SK-N-SH treated with all-trans-retinoic acid at 6 μM for 48 hours (cell line): ENCODE results near the gene IQCN.

Experiments used
- ATAC-seq: fragments of 200-7000 bp; cut with Tn5 transposase; 3 replicates; pipeline ENCODE4 v1.9.1; 2020; ENCODE audit warnings: mild to moderate bottlenecking, moderate library complexity
- ARNTL ChIP-seq: fragments of 450-650 bp; formaldehyde crosslinking; IDR thresholded peaks from 2 replicates; pipeline ENCODE4 v1.5.0; 2020; ENCODE audit warnings: low read depth, mild to moderate bottlenecking, moderate library complexity, borderline replicate concordance
- CREB5 ChIP-seq: fragments of 250-450 bp; sonication (Bioruptor Pico); IDR thresholded peaks from 2 replicates; pipeline ENCODE4 v1.5.1; 2020; ENCODE audit warnings: low read depth, mild to moderate bottlenecking, moderate library complexity
- CSDC2 ChIP-seq: fragments of 250-450 bp; sonication (Bioruptor Pico); IDR thresholded peaks from 2 replicates; pipeline ENCODE4 v1.5.0; 2020; ENCODE audit warnings: mild to moderate bottlenecking, moderate library complexity
- ESRRG ChIP-seq: fragments of 250-450 bp; sonication (Bioruptor Pico); IDR thresholded peaks from 2 replicates; pipeline ENCODE4 v1.6.1; 2021; ENCODE audit warnings: mild to moderate bottlenecking
- GLIS3 ChIP-seq: fragments of 250-450 bp; sonication (Bioruptor Pico); IDR thresholded peaks from 2 replicates; pipeline ENCODE4 v1.5.0; 2020; ENCODE audit warnings: mild to moderate bottlenecking, moderate library complexity
- ISL1 ChIP-seq: fragments of 250-450 bp; sonication (Bioruptor Pico); IDR thresholded peaks from 2 replicates; pipeline ENCODE4 v2.1.2; 2022; ENCODE audit warnings: mild to moderate bottlenecking, moderate library complexity
- OSR1 ChIP-seq: fragments of 250-450 bp; sonication (Bioruptor Pico); IDR thresholded peaks from 2 replicates; pipeline ENCODE4 v1.8.0; 2022; ENCODE audit warnings: moderate library complexity, mild to moderate bottlenecking, inconsistent platforms
- PPARA ChIP-seq: fragments of 250-450 bp; sonication (Bioruptor Pico); IDR thresholded peaks from 2 replicates; pipeline ENCODE4 v1.5.0; 2020; ENCODE audit warnings: mild to moderate bottlenecking, borderline replicate concordance
- RARB ChIP-seq: fragments of 250-450 bp; sonication (Bioruptor Pico); IDR thresholded peaks from 2 replicates; pipeline ENCODE4 v1.8.0; 2021; ENCODE audit warnings: mild to moderate bottlenecking, moderate library complexity
- SNAI2 ChIP-seq: fragments of 250-450 bp; sonication (Bioruptor Pico); IDR thresholded peaks from 2 replicates; pipeline ENCODE4 v1.5.0; 2020; ENCODE audit warnings: mild to moderate bottlenecking, moderate library complexity
- TCF4 ChIP-seq: fragments of 250-450 bp; sonication (Bioruptor Pico); IDR thresholded peaks from 2 replicates; pipeline ENCODE4 v1.8.0; 2021; ENCODE audit warnings: mild to moderate bottlenecking, moderate library complexity, borderline replicate concordance
- TSHZ2 ChIP-seq: fragments of 250-450 bp; sonication (Bioruptor Pico); IDR thresholded peaks from 2 replicates; pipeline ENCODE4 v1.5.0; 2020; ENCODE audit warnings: mild to moderate bottlenecking, moderate library complexity
- ZFP3 ChIP-seq: fragments of 250-450 bp; sonication (Bioruptor Pico); IDR thresholded peaks from 2 replicates; pipeline ENCODE4 v1.5.0; 2020; ENCODE audit warnings: mild to moderate bottlenecking, moderate library complexity
- ZFP30 ChIP-seq: fragments of 450-650 bp; formaldehyde crosslinking; IDR thresholded peaks from 2 replicates; pipeline ENCODE4 v1.5.0; 2022; ENCODE audit warnings: mild to moderate bottlenecking, moderate library complexity
- ZNF565 ChIP-seq: fragments of 450-650 bp; formaldehyde crosslinking; conservative IDR thresholded peaks from 2 replicates; pipeline ENCODE4 v1.5.0; 2020; ENCODE audit warnings: low read depth, mild to moderate bottlenecking, moderate library complexity
- ZNF70 ChIP-seq: fragments of 450-650 bp; formaldehyde crosslinking; IDR thresholded peaks from 2 replicates; pipeline ENCODE4 v1.5.0; 2020; ENCODE audit warnings: mild to moderate bottlenecking, moderate library complexity
- ZNF8 ChIP-seq: fragments of 450-650 bp; formaldehyde crosslinking; IDR thresholded peaks from 2 replicates; pipeline ENCODE4 v1.5.0; 2020; ENCODE audit warnings: mild to moderate bottlenecking, moderate library complexity
- TF ChIP-seq, protein P1 (sequence below): fragments of 250-450 bp; sonication (Bioruptor Pico); IDR thresholded peaks from 2 replicates; pipeline ENCODE4 v1.5.1; 2021; ENCODE audit warnings: mild to moderate bottlenecking, moderate library complexity
- TF ChIP-seq, protein P2 (sequence below): fragments of 250-450 bp; sonication (Bioruptor Pico); IDR thresholded peaks from 2 replicates; pipeline ENCODE4 v1.8.0; 2020; ENCODE audit warnings: mild to moderate bottlenecking, moderate library complexity, borderline replicate concordance

Gene IQCN

DNA sequence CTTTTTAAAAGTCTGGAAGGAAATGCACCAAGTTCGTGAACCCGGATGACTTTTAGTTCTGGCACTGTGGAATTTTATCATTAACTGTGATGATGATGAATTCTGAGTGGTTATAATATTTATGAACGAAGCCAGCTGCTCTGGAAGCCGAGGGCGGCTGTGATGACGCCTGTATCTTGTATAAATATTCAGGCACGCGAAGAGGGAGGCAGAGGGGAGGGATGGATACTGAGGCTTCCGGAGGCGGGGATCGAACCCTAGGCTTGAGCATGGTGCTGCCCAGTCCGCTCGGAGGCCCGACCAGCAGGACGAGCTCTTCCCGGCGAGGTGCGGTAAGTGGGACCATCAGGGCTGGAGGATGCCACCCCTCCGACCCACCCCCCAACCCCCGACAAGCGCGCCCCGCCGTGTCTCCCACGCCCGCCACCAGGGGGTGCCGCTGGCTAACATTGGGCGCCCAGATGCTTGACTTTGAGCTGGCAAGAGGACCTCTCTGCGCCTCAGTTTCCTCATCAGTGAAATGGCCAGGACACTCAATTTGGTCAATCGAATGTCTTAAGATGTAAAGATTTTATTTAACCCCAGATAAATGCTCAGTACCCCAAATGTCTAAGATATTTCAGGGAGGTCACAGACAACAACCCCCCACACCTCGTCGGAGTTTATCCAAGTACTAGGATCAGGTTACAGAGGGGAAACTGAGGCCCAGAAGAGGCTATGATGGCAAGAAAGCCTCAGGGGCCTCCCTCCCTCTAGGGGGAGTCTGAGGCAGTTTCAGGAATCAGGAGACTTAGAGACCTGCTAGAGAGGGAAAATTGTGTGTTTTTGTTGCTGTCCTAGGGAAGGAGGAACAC lies 65.9 kb downstream of the IQCN start:
- ATAC-seq: no peak
- TF ChIP-seq, protein P1, sequence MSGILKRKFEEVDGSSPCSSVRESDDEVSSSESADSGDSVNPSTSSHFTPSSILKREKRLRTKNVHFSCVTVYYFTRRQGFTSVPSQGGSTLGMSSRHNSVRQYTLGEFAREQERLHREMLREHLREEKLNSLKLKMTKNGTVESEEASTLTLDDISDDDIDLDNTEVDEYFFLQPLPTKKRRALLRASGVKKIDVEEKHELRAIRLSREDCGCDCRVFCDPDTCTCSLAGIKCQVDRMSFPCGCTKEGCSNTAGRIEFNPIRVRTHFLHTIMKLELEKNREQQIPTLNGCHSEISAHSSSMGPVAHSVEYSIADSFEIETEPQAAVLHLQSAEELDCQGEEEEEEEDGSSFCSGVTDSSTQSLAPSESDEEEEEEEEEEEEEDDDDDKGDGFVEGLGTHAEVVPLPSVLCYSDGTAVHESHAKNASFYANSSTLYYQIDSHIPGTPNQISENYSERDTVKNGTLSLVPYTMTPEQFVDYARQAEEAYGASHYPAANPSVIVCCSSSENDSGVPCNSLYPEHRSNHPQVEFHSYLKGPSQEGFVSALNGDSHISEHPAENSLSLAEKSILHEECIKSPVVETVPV (CRISPR knock-in tag): no peak
- TF ChIP-seq TCF4 (no peak), OSR1 (no peak), ZNF70 (no peak), PPARA (CRISPR knock-in tag) (no peak), ARNTL (CRISPR knock-in tag) (no peak), SNAI2 (no peak), ESRRG (CRISPR knock-in tag) (no peak), CREB5 (CRISPR knock-in tag) (no peak), GLIS3 (CRISPR knock-in tag) (no peak), CSDC2 (CRISPR knock-in tag) (no peak), TSHZ2 (CRISPR knock-in tag) (no peak), ISL1 (CRISPR knock-in tag) (no peak), ZFP30 (CRISPR knock-in tag) (no peak), ZNF565 (CRISPR knock-in tag) (no peak), ZNF8 (CRISPR knock-in tag) (no peak), ZFP3 (no peak), RARB (no peak)
- TF ChIP-seq, protein P2, sequence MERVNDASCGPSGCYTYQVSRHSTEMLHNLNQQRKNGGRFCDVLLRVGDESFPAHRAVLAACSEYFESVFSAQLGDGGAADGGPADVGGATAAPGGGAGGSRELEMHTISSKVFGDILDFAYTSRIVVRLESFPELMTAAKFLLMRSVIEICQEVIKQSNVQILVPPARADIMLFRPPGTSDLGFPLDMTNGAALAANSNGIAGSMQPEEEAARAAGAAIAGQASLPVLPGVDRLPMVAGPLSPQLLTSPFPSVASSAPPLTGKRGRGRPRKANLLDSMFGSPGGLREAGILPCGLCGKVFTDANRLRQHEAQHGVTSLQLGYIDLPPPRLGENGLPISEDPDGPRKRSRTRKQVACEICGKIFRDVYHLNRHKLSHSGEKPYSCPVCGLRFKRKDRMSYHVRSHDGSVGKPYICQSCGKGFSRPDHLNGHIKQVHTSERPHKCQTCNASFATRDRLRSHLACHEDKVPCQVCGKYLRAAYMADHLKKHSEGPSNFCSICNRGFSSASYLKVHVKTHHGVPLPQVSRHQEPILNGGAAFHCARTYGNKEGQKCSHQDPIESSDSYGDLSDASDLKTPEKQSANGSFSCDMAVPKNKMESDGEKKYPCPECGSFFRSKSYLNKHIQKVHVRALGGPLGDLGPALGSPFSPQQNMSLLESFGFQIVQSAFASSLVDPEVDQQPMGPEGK (CRISPR knock-in tag): no peak
